Adipose tissue (tissue), 3 donors: ENCODE data around the gene ZNF287. TPM values are rescaled to one million over a fixed set of nuclear protein-coding genes. Genes with fewer than 3 reads are reported as not detected.
"Not testable (repeated sequence)": the region's sequence is repeated elsewhere in the genome, so short reads cannot be mapped to it uniquely, and the experiment has no call there.

Source experiments
- H3K27ac ChIP-seq: one replicate; pipeline ENCODE4 v1.5.1; 2013; ENCODE audit warnings: low read depth, low read length
- WGBS, 3 donors: extraction: QIAGEN DNeasy Blood & Tissue Kit; methylation state at CpG; one replicate each; pipeline ENCODE4 v1.1.7; 2013; 5-methylcytosine and 5-hydroxymethylcytosine counted together
- polyA plus RNA-seq, 3 donors: library from polyadenylated mRNA; stranded (reverse); fragments of 200-250 nt; gene quantifications; one replicate each; pipeline ENCODE4 v1.2.3, GENCODE V29; 2013
- donor health status: healthy with polysubstance abuse.
- donor health status: Bipolar disorder and iron deficiency.
- donor health status: healthy.

ZNF287 gene
- 1 to 10 TPM; 1.8 to 5.7 (median 1.9) TPM for polyA plus RNA-seq

- no peak within 1 kb of the TSS for H3K27ac ChIP-seq
- 2 to 4% (median 3%) methylated on average over 73 to 77 of the region's 77 CpGs for WGBS, 3 donors
Observed at GRCh38 chr17:16568541-16569357, at the start of gene ZNF287. TSS of gene ZNF287 (minus strand) at chr17:16569204. CDS start at chr17:16567731, 1,473 bp downstream.

- H3K27ac ChIP-seq: no peak overlapping the region
- WGBS, 3 donors: 90 to 97% (median 95%) methylated on average over 53 of the region's 53 CpGs
Observed at GRCh38 chr17:16617481-16618060, 48.6 kb upstream of the ZNF287 start.

GRCh38 chr17:16599537-16599936 lies 30.5 kb upstream of the ZNF287 start:
- 70 to 78% (median 76%) methylated on average over 5 of the region's 5 CpGs for WGBS, 3 donors
- H3K27ac ChIP-seq: no peak overlapping the region

DNA sequence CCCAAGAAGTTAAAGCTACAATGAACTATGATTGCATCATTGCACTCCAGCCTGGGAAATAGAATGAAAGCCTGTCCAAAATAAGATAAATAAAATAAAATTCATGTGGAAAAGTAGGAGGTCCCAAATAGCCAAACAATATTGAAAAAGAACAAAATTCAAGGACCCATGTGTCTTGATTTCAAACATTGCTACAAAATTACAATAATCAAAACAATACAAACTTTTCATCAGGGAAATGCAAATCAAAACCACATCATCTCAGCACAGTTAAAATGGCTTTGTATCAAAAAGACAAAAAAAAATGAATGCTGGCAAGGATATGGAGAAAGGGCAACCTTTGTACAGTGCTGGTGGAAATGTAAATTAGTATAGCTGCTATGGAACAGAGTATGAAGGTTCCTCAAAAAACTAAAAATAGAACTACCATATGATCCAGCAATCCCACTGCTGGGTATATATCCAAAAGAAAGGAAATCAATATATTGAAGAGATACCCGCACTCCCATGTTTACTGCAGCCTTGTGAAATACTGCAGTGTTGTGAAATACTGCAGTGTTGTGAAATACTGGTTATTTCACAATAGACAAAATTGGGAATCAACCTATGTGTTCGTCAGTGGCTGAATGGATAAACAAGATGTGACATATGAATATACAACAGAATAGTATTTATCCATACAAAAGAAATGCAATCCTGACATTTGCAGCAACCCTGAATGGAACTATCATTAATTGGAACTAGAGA lies 24.5 kb upstream of the ZNF287 start:
- no peak overlapping the region for H3K27ac ChIP-seq
- WGBS, 3 donors: 16 to 22% (median 20%) methylated on average over 2 of the region's 2 CpGs

- WGBS, 3 donors: 5 to 6% (median 5%) methylated on average over 53 of the region's 53 CpGs
- H3K27ac ChIP-seq: no peak overlapping the region
Observed at GRCh38 chr17:16589097-16589969, 20.3 kb upstream of the ZNF287 start.

- no peak overlapping the region for H3K27ac ChIP-seq
Observed at GRCh38 chr17:16585796-16586195, 16.8 kb upstream of the ZNF287 start.

GRCh38 chr17:16584273-16584995 lies 15.4 kb upstream of the ZNF287 start:
- WGBS, 3 donors: 10 to 14% (median 12%) methylated on average over 39 of the region's 39 CpGs
- no peak overlapping the region for H3K27ac ChIP-seq

More at GRCh38 chr17:16585796-16586195, 16.8 kb upstream of the ZNF287 start:
- 24 to 41% (median 37%) methylated on average over 4 of the region's 4 CpGs for WGBS, 3 donors

DNA sequence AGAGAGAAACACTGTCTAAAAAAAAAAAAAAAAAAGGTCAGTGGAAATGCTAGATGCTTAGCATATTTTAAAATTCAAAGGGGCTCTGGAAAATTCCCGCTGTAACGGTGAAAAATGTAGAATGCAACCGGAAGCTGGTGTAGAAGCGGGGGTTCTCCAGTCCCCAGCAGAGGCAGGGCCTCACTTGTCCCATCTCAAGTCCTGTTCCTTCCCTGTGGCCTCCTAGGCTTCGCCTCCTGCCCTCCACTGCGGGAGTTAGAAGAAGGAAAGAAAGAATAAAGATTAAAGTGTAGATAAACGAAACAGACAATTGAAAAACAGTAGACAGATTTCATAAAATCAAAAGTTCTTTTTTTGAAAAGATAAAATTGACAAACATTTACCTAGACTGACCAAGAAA lies 14.8 kb upstream of the ZNF287 start:
- no peak overlapping the region for H3K27ac ChIP-seq
- 35 to 38% (median 38%) methylated on average over 7 of the region's 7 CpGs for WGBS, 3 donors

DNA sequence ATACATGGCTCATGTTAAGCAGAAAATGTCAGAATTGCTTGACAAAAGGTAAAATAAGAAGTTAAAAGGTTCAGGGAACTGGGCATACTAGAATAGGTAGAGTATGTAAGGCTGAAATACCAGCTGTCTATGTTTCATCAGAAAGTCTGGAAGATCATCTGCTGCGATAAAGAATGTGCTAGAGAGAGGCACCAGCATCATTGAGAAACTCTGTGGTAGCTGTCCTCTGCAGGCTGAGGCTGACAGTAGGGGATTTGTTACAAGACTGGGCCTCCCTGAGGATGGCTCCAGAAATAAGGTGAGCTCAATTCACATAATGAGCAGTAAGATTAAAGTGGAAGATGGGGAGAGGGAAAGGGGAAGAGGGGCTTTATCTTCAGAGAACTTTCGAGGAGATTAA lies 4.5 kb upstream of the ZNF287 start:
- WGBS, 3 donors: 75 to 84% (median 80%) methylated on average over 2 of the region's 2 CpGs
- H3K27ac ChIP-seq: no peak overlapping the region

DNA sequence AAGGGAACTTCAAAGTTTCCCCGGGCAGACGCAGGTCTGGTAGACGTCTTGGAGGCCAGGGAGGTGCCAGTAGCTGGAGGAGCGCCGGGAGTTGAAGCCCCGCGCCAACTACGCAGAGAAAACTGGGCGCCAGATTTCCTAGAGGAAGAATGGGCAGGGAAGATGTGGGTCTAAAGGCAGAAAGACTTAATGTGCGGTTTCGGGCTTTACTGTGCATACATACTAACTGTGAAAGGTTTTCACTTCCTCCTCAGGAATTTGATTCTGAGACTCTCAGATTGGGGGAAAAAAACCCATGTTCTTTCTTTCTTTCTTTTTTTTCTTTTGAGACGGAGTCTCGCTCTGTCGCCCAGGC lies 331 bp upstream of the ZNF287 start:
- no peak overlapping the region for H3K27ac ChIP-seq
- WGBS, 3 donors: 20 to 21% (median 20%) methylated on average over 14 of the region's 14 CpGs

GRCh38 chr17:16552637-16553045 lies 16.4 kb downstream of the ZNF287 start:
- WGBS, 3 donors: 96 to 99% (median 96%) methylated on average over 3 of the region's 3 CpGs
- no peak overlapping the region for H3K27ac ChIP-seq

- H3K27ac ChIP-seq: no peak overlapping the region
- WGBS, 3 donors: 95 to 97% (median 96%) methylated on average over 4 of the region's 4 CpGs
Observed at GRCh38 chr17:16551878-16552636, 16.9 kb downstream of the ZNF287 start.

DNA sequence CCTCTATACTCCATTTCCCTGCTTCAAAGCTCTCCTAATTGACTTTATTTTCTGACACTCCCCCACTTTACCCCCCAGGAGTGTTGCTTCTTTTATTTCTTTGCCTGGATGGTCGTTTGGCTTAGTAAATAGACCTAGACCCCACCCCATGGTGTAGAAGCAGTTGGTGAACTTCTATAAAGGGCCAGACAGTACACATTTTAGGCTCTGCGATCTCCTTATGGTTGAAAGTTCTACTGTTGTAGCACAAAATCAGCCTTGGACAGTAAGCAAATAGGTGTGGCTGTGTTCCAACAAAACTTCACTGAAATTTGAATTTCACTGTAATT lies 31.9 kb downstream of the ZNF287 start:
- WGBS, 3 donors: 44 to 50% (median 47%) methylated on average over 2 of the region's 2 CpGs

DNA sequence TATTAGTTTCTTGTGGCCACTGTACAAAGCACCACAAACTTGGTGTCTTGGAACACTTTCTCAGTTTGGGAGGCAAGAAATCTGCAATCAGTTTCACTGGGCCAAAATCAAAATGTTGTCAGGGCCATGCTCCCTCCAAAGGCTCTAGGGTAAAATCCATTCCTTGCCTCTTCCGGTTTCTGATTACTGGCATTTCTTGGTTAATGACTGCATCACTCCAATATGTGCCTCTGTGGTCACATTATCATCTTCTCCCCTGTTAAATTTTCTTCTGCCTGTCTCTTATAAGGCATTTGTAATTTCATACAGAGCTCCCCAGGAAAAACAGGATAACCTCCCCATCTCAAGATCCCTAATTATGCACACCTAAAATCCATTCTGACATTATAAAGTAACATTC lies 34.8 kb downstream of the ZNF287 start:
- no peak overlapping the region for H3K27ac ChIP-seq
- WGBS, 3 donors: 93 to 96% (median 96%) methylated on average over 1 of the region's 1 CpG

More for the DNA sequence above, 31.9 kb downstream of the ZNF287 start:
- no peak overlapping the region for H3K27ac ChIP-seq

- H3K27ac ChIP-seq: no peak overlapping the region
- 76 to 88% (median 83%) methylated on average over 4 of the region's 4 CpGs for WGBS, 3 donors
Observed at GRCh38 chr17:16529906-16530305, 39.1 kb downstream of the ZNF287 start.

- 78 to 91% (median 88%) methylated on average over 4 of the region's 4 CpGs for WGBS, 3 donors
- H3K27ac ChIP-seq: no peak overlapping the region
Observed at GRCh38 chr17:16527298-16527697, 41.7 kb downstream of the ZNF287 start.

- 85 to 94% (median 92%) methylated on average over 6 of the region's 6 CpGs for WGBS, 3 donors
- not testable (repeated sequence) for H3K27ac ChIP-seq
Observed at GRCh38 chr17:16525556-16525955, 43.4 kb downstream of the ZNF287 start.
